CD4-positive, alpha-beta T cell treated with Interleukin-15 for 1 hour (primary cell): ENCODE measurements around the gene ITIH5.

ENCODE experiments used
- DNase-seq: peaks from one replicate; pipeline ENCODE4 v3.0.0-alpha.2; 2020

Gene ITIH5

DNA sequence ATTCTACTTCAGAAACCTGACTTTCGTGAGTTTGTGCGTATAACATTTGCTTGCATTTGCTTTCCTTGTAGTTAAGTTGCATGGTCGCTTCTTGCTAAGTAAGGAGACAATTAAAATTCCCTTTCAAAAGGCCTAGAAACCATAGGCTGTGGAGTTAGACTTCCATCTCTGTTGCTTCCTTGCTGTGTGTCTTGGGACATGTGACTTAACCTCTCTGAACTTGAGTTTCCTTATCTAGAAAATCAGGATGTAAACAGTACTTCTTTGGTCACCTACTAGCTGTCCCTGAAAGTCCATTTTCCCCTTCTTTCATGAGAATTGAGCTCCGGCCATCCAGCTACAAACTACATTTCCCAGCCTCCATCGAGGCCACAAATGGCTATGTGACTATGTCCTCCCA is 89.2 kb downstream of the ITIH5 start:
- DNase-seq: no peak

DNA sequence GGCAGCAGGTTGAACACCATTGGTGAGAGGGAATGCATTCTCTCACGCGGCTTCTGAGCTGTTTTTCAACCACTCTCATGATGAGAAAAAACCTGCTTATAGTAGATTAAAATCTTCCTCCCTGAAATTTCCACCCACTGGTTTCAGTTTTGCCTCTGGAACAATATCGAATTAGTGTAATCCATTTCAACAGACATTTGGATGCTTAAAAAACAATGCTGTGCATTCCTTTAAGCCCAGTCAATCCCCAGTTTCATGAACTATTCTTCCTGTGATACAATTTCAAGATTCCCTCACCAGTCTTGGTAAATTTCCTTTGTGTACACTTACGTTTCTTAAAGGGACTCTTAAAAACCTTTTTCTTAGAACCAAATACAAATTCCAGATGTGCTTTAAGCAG is 89.6 kb downstream of the ITIH5 start:
- DNase-seq: no peak

DNA sequence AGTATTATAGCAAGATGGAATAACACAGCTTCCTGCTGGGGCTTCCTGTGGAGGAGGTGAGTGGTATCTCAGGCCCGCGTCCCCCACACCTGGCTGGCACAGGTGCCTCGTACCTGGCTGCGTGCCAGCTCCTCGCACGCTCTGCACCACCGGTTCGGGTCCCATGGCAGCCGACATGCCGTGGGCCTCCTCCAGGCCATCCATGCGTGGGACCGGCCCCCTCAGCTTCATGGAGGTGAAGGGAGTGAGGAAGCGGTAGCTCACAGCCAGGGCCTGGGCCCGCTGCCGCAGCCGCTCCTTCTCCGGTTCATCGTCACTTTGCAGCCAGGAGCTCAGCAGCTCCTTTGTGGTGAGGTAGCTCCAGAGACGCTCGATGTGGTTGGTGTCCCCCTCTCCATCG is 90.4 kb downstream of the ITIH5 start:
- DNase-seq: no peak

DNA sequence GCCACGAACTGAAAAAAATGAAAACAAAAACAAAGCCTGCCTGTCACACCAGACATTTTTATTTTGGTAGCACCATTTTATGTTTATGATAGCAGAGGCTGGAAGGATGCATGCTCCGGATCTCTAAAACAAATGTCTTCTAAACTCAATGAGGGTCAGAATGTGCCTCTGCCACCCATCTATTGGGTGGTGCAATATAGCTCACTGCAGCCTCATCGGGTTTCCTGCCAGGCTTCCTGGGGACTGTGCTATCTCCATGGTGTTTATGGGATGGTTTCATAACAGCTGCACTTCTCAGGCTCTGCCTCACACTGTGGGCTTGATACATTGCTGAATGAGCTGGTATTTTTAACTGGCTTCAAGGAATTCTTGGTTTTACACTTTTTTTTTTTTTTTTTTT is 94.4 kb downstream of the ITIH5 start:
- DNase-seq: no peak

DNA sequence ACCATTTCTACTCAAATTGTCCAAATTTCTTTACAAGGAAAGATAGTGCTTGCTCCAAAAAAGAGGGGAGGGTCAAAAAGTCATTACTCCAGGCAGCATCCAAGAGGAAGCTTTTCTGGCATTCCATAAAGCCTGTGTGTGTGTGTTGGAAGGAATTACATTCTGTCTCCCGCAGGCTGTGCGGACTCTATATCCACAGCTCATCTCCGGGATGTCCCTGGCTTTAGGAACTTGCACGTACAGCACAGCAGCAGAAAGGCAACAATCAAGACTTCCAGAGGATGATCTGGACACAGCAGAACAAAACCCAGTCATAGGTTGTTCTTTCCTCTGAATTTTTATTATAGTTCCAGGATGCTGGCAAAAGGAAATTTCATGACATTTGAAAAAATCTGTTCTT is 94.8 kb downstream of the ITIH5 start:
- DNase-seq: no peak

DNA sequence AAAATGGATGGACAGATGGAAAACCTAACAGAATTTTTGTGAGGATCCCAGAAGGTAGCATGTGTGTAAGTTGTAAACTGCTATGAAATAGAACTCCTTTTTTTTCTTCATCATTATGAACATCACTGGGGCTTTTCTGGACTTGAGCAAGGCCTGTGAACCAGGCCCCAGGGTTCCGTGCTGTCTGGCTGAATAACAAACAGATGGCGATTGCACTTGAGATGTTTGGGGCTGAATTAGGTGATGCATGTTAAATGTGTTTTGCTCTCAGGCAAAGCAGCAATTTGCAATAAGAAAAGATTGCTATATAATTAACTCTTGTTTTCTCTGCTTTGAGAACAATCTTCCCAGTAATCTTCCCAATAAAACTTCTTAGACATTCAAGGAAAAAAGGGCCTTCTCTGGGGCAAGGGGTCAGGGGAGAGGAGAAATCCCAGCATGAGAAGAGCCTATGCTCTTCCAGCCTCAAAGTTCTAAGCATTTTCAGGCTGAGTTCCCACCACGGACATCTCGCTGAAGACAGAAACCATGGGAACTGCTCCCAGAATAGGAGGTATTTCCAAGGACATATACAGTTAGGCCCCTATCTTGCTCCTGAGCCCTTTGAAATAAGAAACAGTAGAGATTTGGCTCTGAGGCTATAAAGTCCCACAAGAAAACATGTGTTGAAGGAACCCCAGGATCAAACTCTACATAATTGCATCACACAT is 98.7 kb downstream of the ITIH5 start:
- no peak for DNase-seq

DNA sequence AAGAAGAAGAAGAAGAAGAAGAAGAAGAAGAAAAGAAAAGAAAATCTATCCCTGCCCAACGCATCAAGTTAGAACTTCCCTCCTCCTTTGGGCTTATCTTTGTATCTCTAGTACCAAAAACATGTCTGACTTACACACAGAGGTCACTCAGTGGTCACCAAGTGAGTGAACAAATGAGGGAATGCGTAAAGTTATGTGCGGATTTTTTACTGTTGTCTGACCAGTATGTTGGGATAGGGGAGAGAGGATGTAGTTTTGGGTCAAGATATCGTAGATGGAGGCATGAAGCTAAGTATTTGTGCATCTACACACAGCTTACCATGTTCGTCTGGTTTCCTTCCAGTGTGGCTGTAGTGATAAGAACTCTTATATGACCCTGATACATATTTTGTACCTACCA is 99.9 kb downstream of the ITIH5 start:
- no peak for DNase-seq

DNA sequence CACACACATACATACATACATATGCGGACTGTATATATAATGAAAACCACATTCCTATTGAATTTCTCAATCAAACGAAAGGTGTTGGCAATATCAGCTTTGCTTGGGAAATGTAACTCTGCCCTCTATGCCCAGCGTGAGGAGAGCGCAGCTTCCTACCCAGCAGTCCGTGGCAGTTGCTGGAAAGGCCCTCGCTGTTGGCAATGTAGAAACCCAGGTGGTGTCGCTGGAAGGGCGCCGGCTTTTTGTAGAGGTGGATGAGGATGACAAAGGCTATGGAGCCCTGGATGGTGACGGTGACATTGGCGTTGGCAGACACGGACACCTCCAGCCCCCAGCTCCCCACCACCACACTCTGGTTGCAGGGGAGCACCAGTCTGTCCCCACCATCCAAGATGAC is 100.9 kb downstream of the ITIH5 start:
- DNase-seq: no peak

DNA sequence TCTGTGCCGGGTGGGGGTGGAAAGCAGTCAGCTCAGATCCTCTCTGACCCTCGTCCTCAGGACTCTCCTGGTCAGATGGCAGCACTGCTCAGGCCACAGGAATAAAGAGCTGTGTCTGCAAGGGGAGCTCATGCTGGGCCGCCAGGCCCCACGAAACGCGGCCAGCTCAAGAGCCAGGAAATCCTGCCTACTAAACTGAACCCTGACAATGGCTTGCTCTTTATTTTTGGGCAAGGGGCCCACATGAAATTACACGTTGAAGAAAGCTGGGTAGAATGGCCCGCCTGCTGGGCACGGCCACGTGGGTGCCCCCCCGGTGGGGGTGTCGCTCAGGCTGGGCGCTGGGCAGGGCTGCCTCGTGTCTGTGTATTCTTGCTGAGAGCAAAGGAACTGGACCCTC is 103.0 kb downstream of the ITIH5 start:
- DNase-seq: no peak

DNA sequence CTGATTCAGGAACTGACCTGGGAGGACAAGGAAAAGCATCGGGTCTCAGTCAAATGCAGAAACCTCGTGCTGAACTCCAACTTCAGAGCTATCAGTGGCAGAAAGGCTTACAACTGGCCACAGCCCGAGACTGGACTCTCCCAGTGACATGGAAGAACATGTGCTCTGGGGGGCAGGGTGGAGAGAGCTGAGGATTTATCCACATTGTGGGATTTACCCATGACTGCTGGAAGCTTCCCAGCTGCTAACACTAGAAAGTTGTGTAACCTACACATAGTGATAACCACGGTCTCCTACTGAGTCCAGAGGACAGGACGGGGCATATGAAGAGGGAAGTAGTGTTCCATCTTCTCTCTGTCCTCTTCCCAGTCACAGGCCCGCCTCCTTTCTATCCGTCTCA is 103.4 kb downstream of the ITIH5 start:
- DNase-seq: no peak

DNA sequence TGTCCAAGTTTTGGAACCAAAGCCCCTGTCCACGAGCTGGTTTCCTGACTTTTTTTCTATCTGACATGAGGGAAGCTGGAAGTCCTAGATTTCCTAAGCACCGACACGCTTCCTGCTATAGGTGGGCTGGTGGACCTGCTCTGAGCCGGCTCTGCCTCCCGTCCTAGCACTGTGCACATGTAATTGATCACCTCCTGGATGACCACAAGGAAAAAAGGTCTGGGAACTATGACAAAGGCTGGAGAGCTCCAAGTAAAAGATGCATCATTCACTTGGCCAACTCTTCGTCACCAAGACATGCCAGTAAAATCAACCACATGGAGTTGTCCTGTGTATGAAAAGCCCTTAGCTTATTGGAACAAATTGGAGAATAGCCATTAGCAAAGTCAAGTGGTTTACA is 104.8 kb downstream of the ITIH5 start:
- DNase-seq: no peak

DNA sequence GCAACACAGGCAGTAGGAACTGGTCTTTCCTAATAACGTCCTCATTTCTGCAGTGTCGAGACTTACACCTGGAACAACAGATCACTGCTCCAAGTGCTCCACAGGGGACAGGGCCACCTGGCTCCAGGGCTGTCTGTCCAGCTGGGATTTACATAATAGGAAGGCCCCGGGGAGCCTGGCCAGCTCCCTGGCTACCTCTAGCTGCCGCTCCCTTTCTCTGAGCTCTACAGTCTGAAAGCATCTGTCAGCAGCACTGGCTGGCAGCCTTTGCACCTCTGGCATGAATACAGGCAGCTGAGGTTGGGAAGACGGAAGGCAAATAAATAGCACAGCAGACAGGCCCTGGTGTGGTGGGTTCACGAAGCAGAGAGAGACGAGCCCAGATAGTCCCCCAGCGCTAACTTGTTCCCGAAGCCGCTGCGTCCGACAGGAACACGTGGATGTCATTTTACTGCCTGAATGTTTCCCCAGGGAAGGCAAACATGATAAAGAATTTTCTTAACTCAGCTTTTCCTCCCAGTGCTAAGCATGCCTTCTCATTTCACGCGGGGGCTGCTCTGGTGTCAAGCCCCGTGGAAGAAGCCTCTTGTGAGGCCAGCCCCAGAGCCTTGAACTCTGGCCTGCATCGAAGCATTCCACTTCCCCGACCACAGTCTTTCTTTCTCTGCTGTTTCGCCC is 105.4 kb downstream of the ITIH5 start:
- no peak for DNase-seq

DNA sequence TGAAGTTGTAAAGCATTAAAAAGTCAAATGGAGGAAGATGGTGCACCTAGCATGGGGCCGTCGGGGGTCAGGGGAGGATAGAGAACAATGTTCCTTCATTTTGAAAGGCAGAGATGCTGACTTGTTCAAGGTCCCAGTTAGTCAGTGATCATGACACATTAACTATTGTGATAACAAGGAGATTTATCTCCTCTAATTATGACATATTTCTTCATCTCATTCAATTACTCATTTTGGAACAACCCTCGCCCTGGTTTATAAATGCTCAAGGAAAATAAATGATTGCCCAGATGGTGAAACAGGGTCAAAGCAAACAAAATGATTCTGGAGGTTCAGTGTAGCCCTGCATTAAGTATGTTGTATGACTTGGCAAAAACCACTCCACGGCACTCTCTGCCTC is 106.2 kb downstream of the ITIH5 start:
- DNase-seq: no peak

DNA sequence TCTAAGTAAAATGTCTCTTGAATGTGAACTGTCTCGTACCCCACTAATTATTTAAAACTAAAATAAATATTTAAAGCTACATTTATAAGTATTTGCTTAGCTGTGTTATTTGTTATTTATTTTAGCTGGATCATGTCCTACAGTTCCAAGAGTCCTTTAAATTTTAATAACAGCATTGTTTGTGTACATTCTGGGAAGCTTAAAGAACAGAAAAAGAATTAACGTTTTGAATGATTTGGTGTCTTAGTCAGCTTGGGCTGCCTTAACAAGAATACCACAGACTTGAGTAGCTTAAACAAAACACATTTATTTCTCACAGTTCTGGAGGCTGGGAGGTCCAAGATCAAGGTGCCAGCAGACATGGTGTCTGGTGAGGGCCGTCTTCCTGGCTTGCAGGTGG is 107.4 kb downstream of the ITIH5 start:
- DNase-seq: no peak

DNA sequence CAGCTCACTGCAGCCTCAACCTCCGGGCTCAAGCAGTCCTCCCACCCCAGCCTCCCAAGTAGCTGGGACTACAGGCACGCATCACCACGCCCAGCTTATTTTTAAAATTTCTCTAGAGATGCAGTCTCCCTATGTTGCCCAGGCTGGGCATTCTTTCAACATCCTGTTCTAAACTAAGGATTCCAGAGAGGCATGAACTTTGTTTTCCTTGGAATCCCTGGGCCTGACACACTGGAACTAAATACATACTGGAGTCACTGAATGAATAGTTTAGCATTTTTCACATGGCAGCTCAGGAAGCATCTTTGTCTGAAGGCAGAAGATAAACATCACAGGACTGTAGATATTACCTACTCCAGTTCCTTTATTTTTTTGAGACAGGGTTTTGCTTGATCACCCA is 108.7 kb downstream of the ITIH5 start:
- DNase-seq: no peak

DNA sequence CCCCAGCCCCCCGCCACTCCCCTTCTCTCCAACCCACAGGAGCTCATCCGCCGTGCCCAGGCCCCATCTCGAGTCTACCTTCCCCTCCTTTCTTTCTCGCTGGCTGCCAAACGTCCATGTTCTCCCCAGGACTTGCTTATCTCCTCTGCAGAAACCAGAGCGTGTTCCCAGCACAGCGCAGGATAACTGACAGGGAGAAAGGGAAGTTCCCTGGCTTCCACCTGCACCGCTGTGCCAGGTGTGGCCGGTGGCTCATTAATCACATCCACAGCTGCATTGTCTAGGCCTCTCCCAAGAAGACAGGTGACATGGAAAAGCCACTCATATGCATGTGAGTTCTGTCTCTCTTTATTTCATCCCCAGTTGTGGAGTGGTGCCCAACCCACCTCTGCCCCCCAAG is 113.2 kb downstream of the ITIH5 start:
- no peak for DNase-seq

DNA sequence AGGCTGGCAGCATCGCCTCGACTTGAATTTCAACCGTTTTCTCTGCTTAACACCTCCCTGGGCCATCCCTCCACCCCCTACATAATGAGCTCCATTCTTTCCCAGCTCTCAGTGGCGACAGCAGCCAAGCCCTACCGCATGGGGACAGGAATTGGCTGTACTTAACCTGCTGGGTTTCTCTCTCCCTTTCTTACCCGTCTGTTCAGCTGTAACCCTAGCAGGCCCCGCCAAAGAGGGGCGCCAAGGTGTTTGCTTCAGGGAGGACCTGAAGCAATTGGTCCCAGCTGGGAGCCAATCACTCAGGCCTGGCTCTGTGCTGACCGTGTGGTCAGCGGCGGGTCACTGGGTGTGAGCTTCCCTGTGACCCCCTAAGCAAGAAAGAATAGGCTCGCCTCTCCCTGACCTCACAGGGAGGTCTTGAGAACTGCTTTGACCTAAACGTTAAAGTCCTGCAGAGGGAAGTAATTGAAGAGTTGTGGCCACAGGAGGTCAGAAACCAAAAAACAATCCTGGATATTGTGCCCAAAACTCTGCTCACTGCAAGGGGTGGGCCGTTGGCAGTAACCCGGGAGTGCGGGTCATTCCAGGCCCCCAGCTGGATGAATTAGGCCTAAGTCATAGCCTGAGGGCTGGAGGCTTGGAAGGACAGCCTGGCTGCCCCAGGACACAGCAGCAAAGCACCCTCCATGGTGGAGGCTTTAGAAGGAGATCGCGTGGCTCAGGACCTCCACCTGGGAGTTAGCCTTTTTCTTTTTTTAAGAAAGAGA is 114.6 kb downstream of the ITIH5 start:
- DNase-seq: no peak

DNA sequence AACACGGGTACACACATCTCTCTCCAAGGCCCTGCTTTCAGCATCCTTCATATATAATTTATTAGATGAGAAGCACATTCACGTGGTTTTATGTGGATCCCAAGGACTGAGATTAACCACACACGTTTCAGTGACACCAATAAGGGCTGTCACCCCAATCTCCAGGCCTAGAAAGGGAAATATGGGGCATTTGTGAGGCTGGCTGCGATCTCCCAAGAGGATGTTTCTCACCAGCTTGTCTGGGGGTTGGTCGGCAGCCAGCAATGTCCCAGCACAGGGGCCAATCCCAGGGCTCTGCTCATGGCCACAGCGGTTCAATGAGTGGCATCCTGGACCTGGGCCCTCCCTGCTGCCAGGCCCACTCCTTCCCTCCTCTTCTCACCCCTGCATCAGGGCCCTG is 115.5 kb downstream of the ITIH5 start:
- no peak for DNase-seq

DNA sequence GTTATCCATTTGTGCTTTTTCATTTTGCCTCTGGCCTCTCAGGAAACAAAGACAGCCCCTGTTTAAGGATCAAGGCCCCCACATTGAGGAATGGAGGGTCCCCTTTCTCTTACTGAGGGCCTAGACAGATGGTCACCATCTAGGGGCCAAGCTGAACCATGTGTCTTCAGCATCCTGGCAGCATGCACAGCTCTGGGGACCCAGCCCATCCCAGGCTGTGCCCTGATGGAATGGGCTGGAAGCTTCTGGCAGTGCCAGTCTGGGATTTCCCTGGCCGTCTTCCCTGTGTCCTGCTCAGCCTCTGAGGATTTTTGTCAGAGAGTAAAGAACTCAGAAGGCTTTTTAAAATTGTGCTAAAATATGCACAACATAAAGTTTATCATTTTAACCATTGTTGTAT is 116.8 kb downstream of the ITIH5 start:
- DNase-seq: no peak

DNA sequence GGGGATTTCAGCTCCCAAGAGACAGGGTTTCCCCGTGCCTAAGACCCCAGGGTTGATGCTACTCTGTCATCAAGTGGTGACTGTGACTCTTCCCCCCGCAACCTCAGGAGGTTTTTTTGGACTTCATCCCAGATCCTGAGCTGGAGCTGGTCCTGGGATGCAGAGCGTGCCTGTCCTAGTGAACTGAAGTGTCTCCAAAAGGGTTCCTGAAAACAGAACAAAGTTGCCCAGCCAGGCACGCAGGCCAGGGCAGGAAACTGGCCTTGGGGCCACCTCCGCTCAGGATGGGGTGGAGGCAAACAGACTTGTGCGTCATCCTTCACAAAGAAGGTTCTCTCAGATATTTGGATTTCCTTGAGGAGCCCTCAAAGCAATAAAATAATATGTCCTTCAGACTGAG is 118.9 kb downstream of the ITIH5 start:
- DNase-seq: no peak

DNA sequence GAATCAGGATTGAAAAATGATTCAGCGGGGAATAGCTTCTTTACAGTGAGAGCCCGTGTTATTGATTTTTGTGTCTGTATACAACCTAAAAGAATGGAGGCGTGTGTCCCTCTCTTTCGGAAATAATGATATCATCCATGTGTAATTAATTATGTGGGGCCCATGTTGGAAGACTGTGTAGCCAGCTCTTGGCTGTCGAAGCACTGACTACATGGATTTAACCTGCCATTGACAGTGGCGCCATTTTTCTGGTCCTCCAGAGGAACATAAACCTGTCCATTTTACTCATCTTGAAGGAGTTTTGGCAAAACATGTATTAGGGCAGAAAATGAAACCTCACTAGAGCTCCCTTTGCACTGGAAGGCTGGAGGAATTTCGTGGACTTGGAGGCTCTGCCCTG is 119.6 kb downstream of the ITIH5 start:
- no peak for DNase-seq

DNA sequence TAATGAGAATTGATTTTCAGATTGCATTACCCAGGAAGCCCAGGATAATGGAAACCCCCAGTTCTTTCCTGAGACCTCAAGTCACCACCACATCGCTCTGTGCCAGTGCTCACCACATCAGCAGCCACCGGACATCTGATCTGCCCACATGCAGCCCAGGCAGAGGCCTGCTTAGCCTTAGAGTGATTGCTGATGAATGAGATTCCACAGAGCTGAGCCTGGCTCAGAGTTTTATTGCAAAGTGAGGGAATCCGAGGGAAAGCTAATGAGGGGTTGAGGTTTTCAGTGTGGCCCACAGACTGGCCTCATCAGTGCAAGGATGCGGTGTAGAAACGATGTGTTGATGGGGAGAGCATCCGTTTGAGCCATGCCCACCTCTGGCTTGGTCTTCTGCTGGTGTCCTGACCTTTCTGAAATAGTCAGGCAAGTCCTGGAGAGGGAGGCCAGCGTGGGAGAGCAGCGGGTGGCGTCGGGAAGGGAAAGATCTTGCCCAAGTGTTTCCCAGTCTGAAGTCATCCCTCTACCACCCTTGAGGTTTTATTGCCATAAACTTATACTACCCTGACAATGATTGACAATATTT is 120.3 kb downstream of the ITIH5 start:
- no peak for DNase-seq

DNA sequence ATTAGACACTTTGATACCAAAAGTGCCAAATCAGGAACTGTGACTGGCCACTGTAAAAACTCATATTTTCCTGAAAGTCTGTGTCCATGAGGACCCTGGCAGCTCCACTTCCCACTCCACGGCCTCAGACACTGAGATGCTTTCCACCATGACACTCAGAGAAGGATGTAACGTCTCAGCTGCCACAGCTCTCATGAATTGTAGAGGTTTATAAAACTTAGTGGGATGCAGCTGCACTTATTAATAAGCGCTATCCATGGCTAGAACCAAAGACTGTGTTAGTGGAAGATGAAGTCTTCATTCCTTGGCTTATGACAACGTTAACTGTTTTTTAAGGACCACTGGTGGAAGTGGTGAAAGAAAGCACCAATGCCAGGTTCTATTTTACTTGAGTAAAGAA is 121.0 kb downstream of the ITIH5 start:
- DNase-seq: no peak

DNA sequence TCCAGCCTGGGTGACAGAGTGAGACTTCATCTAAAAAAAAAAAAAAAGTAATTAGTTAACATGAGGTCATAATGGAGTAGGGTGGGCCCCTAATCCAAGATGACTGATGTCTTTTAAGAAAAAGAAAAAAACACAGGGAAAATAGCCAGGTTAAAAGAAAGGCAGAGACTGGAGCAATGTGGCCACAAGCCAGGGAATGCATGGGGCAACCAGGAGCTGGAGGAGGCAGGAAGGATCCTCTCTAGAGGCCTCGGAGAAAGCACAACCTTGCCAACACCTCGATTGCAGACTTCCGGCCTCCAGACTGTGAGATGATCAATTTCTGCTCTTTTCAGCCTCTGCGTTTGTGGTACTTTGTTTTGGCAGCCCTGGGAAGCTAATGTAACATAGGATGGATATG is 121.5 kb downstream of the ITIH5 start:
- no peak for DNase-seq
